A549 treated with Hydrocortisone at 1 μM for 4 hours (cell line): ENCODE measurements around the gene CHIA. TPM values are rescaled to one million over a fixed set of nuclear protein-coding genes. Genes with fewer than 3 reads are reported as not detected.

Experiments
- total RNA-seq: library from RNA; stranded (reverse); fragments of 200-300 nt; extraction: Qiagen RNA extraction; gene quantifications from 5 replicates; pipeline ENCODE4 v1.2.3, GENCODE V29; 2022

CHIA gene
- not detected in 5 replicates for total RNA-seq

GRCh38 chr1:111290630-111291029, at the start of gene CHIA:
Gene CHIA (plus strand): TSS chr1:111290851. CDS start chr1:111310468, 19,617 bp downstream.

Other genes with a start within 250 kb of the CHIA start
- gene DRAM2, start 150.8 kb upstream of the CHIA start, total RNA-seq = 19.2 to 21.8 TPM (median 20.4 TPM) in 5 replicates
- gene CEPT1, start 150.6 kb upstream of the CHIA start, total RNA-seq = 10.7 to 15.0 TPM (median 13.0 TPM) in 5 replicates
- gene DENND2D, start 90.2 kb upstream of the CHIA start, total RNA-seq = 1.0 to 1.8 TPM (median 1.2 TPM) in 5 replicates
- 0.25 to 1.1 TPM (median 0.44 TPM) in 5 replicates for gene CHI3L2, start 63.1 kb upstream of the CHIA start, total RNA-seq
- 0.98 to 1.6 TPM (median 1.2 TPM) in 5 replicates for gene OVGP1, start 136.9 kb downstream of the CHIA start, total RNA-seq
- gene WDR77, start 158.4 kb downstream of the CHIA start, total RNA-seq = 35.7 to 53.7 TPM (median 48.5 TPM) in 5 replicates
- gene ATP5PB, start 158.6 kb downstream of the CHIA start, total RNA-seq = 243 to 257 TPM (median 247 TPM) in 5 replicates
- 0.14 to 0.22 TPM (median 0.17 TPM) in 4 of 5 replicates, not detected in the other for gene C1orf162, start 183.1 kb downstream of the CHIA start, total RNA-seq
- not detected in 5 replicates for gene ADORA3, start 212.8 kb downstream of the CHIA start, total RNA-seq
- gene TMIGD3, start 212.8 kb downstream of the CHIA start, total RNA-seq = not detected in 5 replicates